GM19238 (cell line): Measurements from ENCODE around the gene MAP2K4.
A peak's percentile ranks its signal among the peaks of the same experiment; 100 is the strongest.

Source experiments
- DNase-seq: peaks from one replicate; pipeline ENCODE4 v3.0.0; 2011; ENCODE audit warnings: low spot score; ENCODE audit not compliant: insufficient read length

The MAP2K4 gene

DNA sequence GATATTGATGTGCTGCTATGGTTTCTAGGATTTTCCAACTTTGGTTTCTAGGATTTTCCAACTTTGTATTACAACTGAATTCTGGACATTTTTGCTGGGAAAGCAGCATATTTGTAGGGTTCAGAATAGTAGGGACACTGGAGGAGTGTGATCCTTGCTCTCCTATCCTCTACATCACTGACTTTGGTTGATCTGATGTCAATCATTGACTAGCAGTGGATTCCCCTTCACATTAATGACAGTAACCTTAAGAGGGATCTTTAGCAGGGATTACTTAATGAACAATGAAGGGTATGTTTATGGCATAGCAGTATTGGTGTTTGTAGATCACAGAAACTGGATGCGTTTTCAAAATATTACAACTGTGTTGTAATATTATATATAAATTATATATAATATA lies 67.4 kb downstream of the MAP2K4 start:
- no peak for DNase-seq

DNA sequence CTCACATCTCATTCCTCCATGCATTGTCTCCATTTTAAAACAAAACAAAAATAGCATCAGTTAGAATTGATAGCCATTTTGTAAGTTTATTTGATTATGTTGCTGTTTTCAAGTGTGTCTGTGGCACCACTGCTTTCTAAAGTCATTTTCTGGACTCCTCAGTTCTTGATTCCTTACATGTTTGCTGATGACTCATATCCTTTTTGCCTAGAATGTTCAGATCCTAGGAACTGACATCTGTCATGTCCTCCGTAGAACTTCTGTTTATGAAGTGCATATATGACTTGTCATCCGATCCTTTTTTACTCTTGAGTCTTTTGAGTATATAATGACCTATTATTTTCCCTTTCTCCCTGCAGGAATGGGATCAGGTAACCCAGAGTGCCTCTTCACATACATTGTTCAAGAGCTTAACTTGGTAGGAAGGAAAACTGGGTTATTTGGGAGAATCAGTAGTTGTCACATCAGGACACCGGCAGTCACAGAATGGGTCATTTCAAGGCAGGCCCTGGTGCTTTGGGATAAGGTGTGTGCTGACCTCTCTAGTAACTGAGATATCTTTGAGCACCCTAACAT lies 69.2 kb downstream of the MAP2K4 start:
- no peak for DNase-seq

GRCh38 chr17:12094336-12094735 lies 73.7 kb downstream of the MAP2K4 start:
- DNase-seq: no peak

- DNase-seq: no peak
Observed at GRCh38 chr17:12095522-12095921, 74.8 kb downstream of the MAP2K4 start.

DNA sequence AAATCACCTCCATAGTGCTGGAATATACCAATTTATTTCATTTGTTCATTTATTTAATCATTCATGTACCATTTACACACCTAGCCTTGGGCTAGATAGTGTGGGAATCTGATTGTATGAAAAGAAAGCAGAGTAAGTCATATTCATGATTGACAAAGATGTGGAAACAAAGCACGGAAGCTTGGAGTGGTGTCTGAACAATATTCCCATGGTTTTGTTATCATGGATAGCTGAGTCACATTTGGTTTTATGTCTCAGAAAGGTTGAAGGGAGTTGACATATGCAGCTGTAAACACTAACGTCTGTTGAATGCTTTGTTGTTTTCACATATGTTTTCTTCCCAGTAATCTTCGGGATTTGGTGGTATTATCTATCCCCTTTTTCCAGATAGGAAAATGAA lies 76.6 kb downstream of the MAP2K4 start:
- DNase-seq: no peak

DNA sequence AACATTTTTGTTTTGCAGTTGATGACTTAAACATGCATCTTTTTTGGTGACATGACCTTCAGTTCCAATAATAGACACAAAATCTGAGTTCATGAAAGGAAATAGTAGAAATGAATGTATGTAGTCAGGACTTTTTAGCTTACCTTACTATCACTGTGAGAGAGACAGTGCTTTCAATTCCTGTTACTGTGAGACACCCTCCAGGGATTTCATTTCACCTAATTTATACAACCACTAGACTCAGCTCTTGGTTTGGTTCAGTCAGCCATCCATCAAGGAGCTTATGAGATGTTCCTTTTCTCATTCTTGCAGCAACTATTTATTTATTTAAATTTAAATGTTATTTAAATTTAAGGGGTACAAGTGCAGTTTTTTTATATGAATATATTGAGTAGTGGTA lies 77.9 kb downstream of the MAP2K4 start:
- peak; percentile 2 for DNase-seq

- DNase-seq: no peak
Observed at GRCh38 chr17:12099412-12099811, 78.7 kb downstream of the MAP2K4 start.

GRCh38 chr17:12104831-12105230 lies 84.2 kb downstream of the MAP2K4 start:
- no peak for DNase-seq

DNA sequence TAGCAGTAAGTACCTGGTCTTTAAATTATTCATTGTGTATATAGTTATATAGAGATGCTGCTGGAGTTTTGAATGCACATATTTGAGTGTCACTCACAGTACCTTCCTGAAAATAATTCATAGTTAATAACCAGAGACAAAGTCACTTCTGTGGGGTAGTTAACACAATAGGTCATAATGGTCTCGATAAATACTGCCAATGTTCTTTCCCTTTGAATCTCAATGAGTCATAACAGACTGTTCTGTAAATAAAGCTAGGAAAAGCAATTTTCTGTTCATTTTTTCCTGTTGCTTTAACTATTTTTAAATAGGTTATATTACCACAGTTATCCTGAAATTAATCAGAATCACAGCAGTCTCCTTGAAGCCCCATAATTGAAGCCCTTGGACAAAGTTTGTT lies 87.2 kb downstream of the MAP2K4 start:
- no peak for DNase-seq

GRCh38 chr17:12110906-12111305 lies 90.2 kb downstream of the MAP2K4 start:
- no peak for DNase-seq

GRCh38 chr17:12113156-12113555 lies 92.5 kb downstream of the MAP2K4 start:
- no peak for DNase-seq

DNA sequence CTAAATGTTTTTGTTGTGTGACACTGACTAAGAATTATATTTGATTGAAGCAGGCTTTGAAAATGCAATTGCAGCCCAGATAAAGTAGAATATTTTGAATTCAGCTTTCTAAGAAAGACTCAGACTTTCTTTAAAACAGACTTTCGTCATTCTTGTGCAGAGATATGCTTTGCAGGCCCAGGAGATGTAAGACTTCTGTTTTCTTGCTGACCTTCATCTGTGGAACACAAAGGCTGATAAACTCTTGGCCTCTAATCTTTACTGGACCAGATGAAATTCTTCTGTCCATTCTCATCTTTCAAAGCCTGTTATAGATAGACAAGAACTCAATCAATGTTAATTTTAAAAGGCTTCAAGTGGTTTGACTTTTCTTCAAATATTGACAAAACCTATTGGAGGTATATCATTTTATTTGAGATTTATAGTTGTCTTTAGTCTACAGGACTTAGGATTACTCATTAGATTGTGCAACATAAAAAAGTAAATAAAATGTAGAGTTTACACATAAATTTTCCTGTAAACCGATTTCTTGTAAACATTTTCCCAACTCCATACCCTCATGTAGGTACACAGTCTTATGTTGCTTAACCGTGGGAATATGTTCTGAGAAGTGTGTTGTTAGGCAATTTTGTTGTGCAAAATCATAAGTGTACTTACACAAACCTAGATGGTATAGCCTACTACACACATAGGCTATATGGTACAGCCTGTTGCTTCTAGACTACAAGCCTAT lies 94.2 kb downstream of the MAP2K4 start:
- no peak for DNase-seq

- DNase-seq: no peak
Observed at GRCh38 chr17:12116143-12116542, 95.5 kb downstream of the MAP2K4 start.

DNA sequence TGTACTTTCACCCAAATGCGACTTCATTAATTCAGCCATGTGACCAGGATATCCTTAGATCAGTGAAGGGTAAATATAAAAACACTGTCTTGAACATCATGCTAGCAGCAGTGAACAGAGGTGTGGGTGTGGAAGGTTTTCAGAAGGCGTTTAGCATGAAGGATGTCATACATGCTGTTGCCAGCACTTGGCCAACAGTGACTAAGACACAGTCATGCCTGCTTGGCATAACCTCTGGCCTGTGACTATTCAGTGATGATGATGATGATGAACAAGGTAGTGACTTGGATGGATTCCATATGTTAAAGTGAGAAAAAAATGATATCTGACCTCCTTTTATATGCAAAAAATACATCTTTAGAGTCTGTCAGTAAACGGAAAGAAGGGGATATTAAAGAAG lies 97.9 kb downstream of the MAP2K4 start:
- DNase-seq: no peak

DNA sequence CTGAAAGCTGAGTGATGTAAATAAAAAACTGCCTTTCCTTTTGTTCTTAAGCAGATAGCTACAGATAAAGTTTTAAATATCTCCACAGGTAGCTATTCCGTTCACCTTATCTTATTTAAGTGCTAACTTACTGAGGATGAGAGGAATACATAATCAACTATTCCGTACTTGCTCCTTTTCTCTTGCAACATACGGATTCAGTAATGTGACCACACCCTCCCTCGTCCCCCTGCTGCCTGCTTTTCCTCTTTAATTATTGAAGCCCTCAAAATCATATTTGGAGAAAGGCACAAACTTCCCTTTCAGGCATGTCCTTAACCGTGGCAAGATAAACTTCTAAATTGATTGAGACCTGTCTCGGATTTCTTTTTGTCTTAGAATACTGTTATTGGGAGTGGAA lies 101.4 kb downstream of the MAP2K4 start:
- DNase-seq: no peak

- no peak for DNase-seq
Observed at GRCh38 chr17:12127177-12127576, 106.5 kb downstream of the MAP2K4 start.

- DNase-seq: no peak
Observed at GRCh38 chr17:12127667-12128066, 107.0 kb downstream of the MAP2K4 start.

GRCh38 chr17:12128946-12129345 lies 108.3 kb downstream of the MAP2K4 start:
- DNase-seq: no peak

- DNase-seq: no peak
Observed at GRCh38 chr17:12133183-12133582, 112.5 kb downstream of the MAP2K4 start.

DNA sequence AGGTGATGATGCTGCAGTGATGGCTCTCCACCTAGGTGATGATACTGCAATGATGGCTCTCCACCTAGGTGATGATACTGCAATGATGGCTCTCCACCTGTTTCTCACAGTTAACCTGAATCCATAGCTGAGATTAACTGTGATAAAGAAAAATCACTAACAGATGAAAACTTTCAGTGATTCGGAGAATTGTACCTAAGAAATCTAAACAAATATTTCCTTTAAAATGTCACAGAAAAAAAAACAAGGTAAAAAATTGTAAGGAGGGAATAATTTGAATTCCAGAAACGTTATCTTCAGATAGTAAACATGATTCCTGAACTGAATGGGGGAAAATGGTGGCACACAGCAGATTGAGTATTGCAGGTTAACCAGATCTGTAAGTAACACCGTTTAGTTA lies 113.4 kb downstream of the MAP2K4 start:
- DNase-seq: no peak

GRCh38 chr17:12134587-12134986 lies 113.9 kb downstream of the MAP2K4 start:
- DNase-seq: no peak

GRCh38 chr17:12136243-12136642 lies 115.6 kb downstream of the MAP2K4 start:
- DNase-seq: no peak

GRCh38 chr17:12136646-12137045 lies 116.0 kb downstream of the MAP2K4 start:
- DNase-seq: no peak
